ENCODE data around the gene TMEM161A.

DNA sequence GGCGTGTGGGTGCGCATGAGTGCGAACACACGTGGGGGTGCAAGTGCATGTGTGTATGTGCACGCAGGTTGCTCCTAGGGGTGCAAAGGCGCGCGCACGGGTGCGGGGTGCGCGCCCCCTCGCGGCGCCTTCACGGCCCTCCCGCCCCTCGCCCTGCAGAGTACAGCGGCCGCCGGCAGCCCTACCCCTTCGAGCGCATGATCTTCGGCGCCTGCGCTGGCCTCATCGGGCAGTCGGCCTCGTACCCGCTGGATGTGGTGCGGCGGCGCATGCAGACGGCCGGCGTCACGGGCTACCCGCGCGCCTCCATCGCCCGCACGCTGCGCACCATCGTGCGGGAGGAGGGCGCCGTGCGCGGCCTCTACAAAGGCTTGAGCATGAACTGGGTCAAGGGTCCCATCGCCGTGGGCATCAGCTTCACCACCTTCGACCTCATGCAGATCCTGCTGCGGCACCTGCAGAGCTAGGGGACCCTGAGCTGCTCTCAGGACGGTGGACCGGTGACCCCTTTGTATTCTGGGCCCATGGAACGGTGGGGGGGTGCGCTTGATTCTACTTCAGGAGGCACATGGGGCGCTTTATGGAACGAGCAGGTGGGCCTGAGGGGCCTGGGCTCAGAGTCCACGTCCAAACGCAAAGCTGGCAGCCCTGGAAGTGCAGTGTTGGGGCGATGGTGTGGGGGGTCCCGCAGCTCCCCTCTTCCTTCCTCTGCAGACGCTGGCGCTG is 27.7 kb downstream of the TMEM161A start:
- TF ChIP-seq, protein P1, sequence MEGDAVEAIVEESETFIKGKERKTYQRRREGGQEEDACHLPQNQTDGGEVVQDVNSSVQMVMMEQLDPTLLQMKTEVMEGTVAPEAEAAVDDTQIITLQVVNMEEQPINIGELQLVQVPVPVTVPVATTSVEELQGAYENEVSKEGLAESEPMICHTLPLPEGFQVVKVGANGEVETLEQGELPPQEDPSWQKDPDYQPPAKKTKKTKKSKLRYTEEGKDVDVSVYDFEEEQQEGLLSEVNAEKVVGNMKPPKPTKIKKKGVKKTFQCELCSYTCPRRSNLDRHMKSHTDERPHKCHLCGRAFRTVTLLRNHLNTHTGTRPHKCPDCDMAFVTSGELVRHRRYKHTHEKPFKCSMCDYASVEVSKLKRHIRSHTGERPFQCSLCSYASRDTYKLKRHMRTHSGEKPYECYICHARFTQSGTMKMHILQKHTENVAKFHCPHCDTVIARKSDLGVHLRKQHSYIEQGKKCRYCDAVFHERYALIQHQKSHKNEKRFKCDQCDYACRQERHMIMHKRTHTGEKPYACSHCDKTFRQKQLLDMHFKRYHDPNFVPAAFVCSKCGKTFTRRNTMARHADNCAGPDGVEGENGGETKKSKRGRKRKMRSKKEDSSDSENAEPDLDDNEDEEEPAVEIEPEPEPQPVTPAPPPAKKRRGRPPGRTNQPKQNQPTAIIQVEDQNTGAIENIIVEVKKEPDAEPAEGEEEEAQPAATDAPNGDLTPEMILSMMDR (IDR thresholded peaks at IDR 0.05): peak; percentile 15 to 57 (median 28)
- TF ChIP-seq POLR2A (IDR thresholded peaks at IDR 0.05): no peak

All from heart left ventricle (tissue), 13 donors.